ENCODE measurements around the gene ARPC5L. TPM values are rescaled to one million over a fixed set of nuclear protein-coding genes. Genes with fewer than 3 reads are reported as not detected.

Gene ARPC5L
- total and polyA plus RNA-seq, 9 of the 15 experiments (the other 6 are each of a cell fraction or from before 2014, with no cell fraction given) = 25.4 to 113 (median 63.8) TPM

GRCh38 chr9:124913378-124913777 lies 51.4 kb downstream of the ARPC5L start (continued):
- TF ChIP-seq SAP30 (IDR thresholded peaks at IDR 0.05; ENCODE audit: borderline replicate concordance, insufficient read depth, low read depth, low read length, poor library complexity, severe bottlenecking) (no peak), POLR2AphosphoS5 (IDR thresholded peaks at IDR 0.05; ENCODE audit: control insufficient read depth, insufficient read depth, low read depth, low read length) (0 out of 2 replicates have a peak, but pooled peaks have one; percentile 21), YY1 (IDR thresholded peaks at IDR 0.05; ENCODE audit: borderline replicate concordance in 1 of 3, control insufficient read depth in 1 of 3, extremely low read depth in 1 of 3, insufficient read depth in 3 of 3, insufficient read length in 1 of 3, insufficient replicate concordance in 2 of 3, low read depth in 1 of 3, low read length in 2 of 3) (no peak), PHTF2 (CRISPR knock-in tag; IDR thresholded peaks at IDR 0.05) (no peak), ATF3 (IDR thresholded peaks at IDR 0.05) (no peak), ATF3 (CRISPR knock-in tag; conservative IDR thresholded peaks at IDR 0.05) (no peak), LEF1 (IDR thresholded peaks at IDR 0.05) (peak; percentile 80; the same call in 1 of the 2 replicates), SMAD4 (CRISPR knock-in tag; conservative IDR thresholded peaks at IDR 0.05) (0 out of 2 replicates have a peak, but pooled peaks have one; percentile 19), CCNT2 (IDR thresholded peaks at IDR 0.05; ENCODE audit: borderline replicate concordance, extremely low read depth, insufficient read length, low read depth, low read length) (peak; percentile 37), ZEB2 (IDR thresholded peaks at IDR 0.05) (peak; percentile 78; the same call in 1 of the 2 replicates), DDX20 (tag; IDR thresholded peaks at IDR 0.05; ENCODE audit: low read depth) (no peak), DPF2 (IDR thresholded peaks at IDR 0.05) (peak; percentile 73), PCBP1 (IDR thresholded peaks at IDR 0.05; ENCODE audit: low read depth, low read length, poor library complexity, severe bottlenecking) (no peak), SMC3 (conservative IDR thresholded peaks at IDR 0.05; ENCODE audit: insufficient read depth, low read depth, low read length) (no peak), PCBP2 (IDR thresholded peaks at IDR 0.05; ENCODE audit: low read depth, low read length, poor library complexity, severe bottlenecking) (no peak), SIN3B (IDR thresholded peaks at IDR 0.05; ENCODE audit: low read depth) (no peak), ZFPM2 (CRISPR knock-in tag; IDR thresholded peaks at IDR 0.05) (no peak), GATA2 (CRISPR knock-in tag; IDR thresholded peaks at IDR 0.05) (peak; percentile 29; the same call in 1 of the 2 replicates), ZNF445 (CRISPR knock-in tag; IDR thresholded peaks at IDR 0.05; ENCODE audit: low read depth) (no peak), PRPF4 (IDR thresholded peaks at IDR 0.05; ENCODE audit: insufficient read depth, low read depth, low read length, poor library complexity, severe bottlenecking) (no peak), ZNF668 (CRISPR knock-in tag; IDR thresholded peaks at IDR 0.05) (no peak), JUND (IDR thresholded peaks at IDR 0.05; ENCODE audit: borderline replicate concordance, low read depth, low read length) (peak; percentile 17; the same call in 1 of the 2 replicates), JUND (tag; IDR thresholded peaks at IDR 0.05; ENCODE audit: borderline replicate concordance, low read depth, low read length) (no peak; the same call in 2 of the 3 replicates), NCOR1 (IDR thresholded peaks at IDR 0.05) (peak; percentile 37; the same call in 1 of the 2 replicates), PKNOX1 (IDR thresholded peaks at IDR 0.05) (peak; percentile 84), EP300 (IDR thresholded peaks at IDR 0.05; ENCODE audit: low read length) (peak; percentile 80), HNRNPK (IDR thresholded peaks at IDR 0.05; ENCODE audit: low read depth, low read length, poor library complexity, severe bottlenecking) (no peak), STAT5A (IDR thresholded peaks at IDR 0.05; ENCODE audit: borderline replicate concordance, low read length) (peak; percentile 26; the same call in 1 of the 2 replicates)
